RWPE2 (cell line): ENCODE data around the gene ZMYND11.

Source experiments
- ATAC-seq: fragments of 200-7000 bp; cut with Tn5 transposase; 3 replicates; pipeline ENCODE4 v1.9.1; 2021; ENCODE audit warnings: low read depth
- DNase-seq: peaks from one replicate; pipeline ENCODE4 v3.0.0-alpha.2; 2020; ENCODE audit warnings: low spot score
- H3K27ac ChIP-seq: fragments of 450-650 bp; 2 replicates; pipeline ENCODE4 v1.5.1; 2017; ENCODE audit warnings: mild to moderate bottlenecking; ENCODE audit not compliant: poor library complexity, severe bottlenecking
- H3K27me3 ChIP-seq: fragments of 250-450 bp; sonication (Bioruptor Pico); 2 replicates; pipeline ENCODE4 v1.5.1; 2021; ENCODE audit warnings: mild to moderate bottlenecking, moderate library complexity; ENCODE audit not compliant: insufficient read depth, poor library complexity, severe bottlenecking
- H3K36me3 ChIP-seq: fragments of 250-450 bp; sonication (Bioruptor Pico); 2 replicates; pipeline ENCODE4 v1.5.1; 2020; ENCODE audit warnings: low read depth, mild to moderate bottlenecking, moderate library complexity
- H3K4me1 ChIP-seq: fragments of 250-450 bp; sonication (Bioruptor Pico); 2 replicates; pipeline ENCODE4 v1.5.1; 2021; ENCODE audit warnings: mild to moderate bottlenecking, moderate library complexity; ENCODE audit not compliant: insufficient read depth, poor library complexity, severe bottlenecking
- H3K4me3 ChIP-seq: fragments of 250-450 bp; sonication (Bioruptor Pico); 2 replicates; pipeline ENCODE4 v1.5.1; 2021; ENCODE audit warnings: mild to moderate bottlenecking, moderate library complexity; ENCODE audit not compliant: severe bottlenecking
- H3K9me3 ChIP-seq: fragments of 250-450 bp; sonication (Bioruptor Pico); 2 replicates; pipeline ENCODE4 v1.5.1; 2021; ENCODE audit warnings: mild to moderate bottlenecking, moderate library complexity; ENCODE audit not compliant: severe bottlenecking
- TF ChIP-seq, protein P1 (sequence below): fragments of 450-650 bp; IDR thresholded peaks from one replicate; pipeline ENCODE4 v1.5.1; 2017; ENCODE audit warnings: mild to moderate bottlenecking, moderate library complexity; ENCODE audit not compliant: poor library complexity, severe bottlenecking

The ZMYND11 gene

GRCh38 chr10:95356-96115, 39.7 kb upstream of the ZMYND11 start:
- ATAC-seq = no peak
- Histone ChIP-seq H3K4me1 (peaks cover 12% of the 10 kb centered on the region), H3K9me3 (peaks cover 4% of the 10 kb centered on the region), H3K27ac (no peak overlapping the region), H3K36me3 (no peaks in the 10 kb centered on the region), H3K27me3 (no peaks in the 10 kb centered on the region), H3K4me3 (no peak overlapping the region)
- no peak for DNase-seq
- TF ChIP-seq, protein P1, sequence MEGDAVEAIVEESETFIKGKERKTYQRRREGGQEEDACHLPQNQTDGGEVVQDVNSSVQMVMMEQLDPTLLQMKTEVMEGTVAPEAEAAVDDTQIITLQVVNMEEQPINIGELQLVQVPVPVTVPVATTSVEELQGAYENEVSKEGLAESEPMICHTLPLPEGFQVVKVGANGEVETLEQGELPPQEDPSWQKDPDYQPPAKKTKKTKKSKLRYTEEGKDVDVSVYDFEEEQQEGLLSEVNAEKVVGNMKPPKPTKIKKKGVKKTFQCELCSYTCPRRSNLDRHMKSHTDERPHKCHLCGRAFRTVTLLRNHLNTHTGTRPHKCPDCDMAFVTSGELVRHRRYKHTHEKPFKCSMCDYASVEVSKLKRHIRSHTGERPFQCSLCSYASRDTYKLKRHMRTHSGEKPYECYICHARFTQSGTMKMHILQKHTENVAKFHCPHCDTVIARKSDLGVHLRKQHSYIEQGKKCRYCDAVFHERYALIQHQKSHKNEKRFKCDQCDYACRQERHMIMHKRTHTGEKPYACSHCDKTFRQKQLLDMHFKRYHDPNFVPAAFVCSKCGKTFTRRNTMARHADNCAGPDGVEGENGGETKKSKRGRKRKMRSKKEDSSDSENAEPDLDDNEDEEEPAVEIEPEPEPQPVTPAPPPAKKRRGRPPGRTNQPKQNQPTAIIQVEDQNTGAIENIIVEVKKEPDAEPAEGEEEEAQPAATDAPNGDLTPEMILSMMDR = no peak

GRCh38 chr10:96466-96865, 38.8 kb upstream of the ZMYND11 start:
- no peak for ATAC-seq
- H3K36me3 ChIP-seq = no peaks in the 10 kb centered on the region

GRCh38 chr10:104416-104815, 30.8 kb upstream of the ZMYND11 start:
- Histone ChIP-seq H3K4me3 (no peak overlapping the region), H3K9me3 (no peaks in the 10 kb centered on the region), H3K4me1 (no peaks in the 10 kb centered on the region), H3K36me3 (no peaks in the 10 kb centered on the region), H3K27me3 (no peaks in the 10 kb centered on the region), H3K27ac (no peak overlapping the region)
- TF ChIP-seq, protein P1 = no peak
- ATAC-seq (no peak), DNase-seq (no peak)

More at GRCh38 chr10:96466-96865, 38.8 kb upstream of the ZMYND11 start:
- DNase-seq = no peak
- Histone ChIP-seq H3K27me3 (no peaks in the 10 kb centered on the region), H3K4me3 (no peak overlapping the region), H3K27ac (no peak overlapping the region), H3K4me1 (peaks cover 12% of the 10 kb centered on the region), H3K9me3 (peaks cover 4% of the 10 kb centered on the region)
- TF ChIP-seq, protein P1 = no peak

DNA sequence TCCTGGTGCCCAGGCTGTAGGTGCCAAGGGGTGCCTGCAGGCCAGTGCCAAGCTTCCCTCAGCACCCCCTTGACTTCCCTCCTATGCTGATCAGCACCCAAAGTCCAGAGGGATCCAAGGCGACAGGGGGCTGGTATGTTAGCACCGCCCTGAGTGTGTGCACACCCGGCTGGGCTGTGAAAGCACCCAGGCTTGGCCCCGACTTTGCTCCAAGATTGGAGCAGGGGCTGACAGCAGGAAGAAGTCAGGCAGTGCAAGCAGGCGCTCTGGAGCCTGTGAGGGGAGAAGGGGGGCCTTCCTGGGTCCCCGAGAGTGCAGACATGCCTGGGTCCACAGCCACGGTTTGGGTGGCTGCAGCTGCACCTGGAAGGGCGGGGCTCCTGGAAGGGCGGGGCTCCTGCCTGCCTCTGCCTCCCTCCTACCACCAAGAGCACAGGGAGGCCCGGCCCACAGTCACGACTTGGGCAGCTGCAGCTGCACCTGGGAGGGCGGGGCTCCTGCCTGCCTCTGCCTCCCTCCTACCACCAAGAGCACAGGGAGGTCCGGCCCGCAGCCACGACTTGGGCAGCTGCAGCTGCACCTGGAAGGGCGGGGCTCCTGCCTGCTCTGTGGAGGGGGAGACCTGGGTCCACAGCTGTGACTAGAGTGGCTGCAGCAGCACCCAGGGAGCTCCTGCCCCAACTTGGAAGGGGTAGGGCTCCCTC, 30.2 kb upstream of the ZMYND11 start:
- Histone ChIP-seq H3K4me1 (no peaks in the 10 kb centered on the region), H3K4me3 (no peak overlapping the region)

More for the DNA sequence above, 30.2 kb upstream of the ZMYND11 start:
- H3K27me3 ChIP-seq = no peaks in the 10 kb centered on the region
- DNase-seq = no peak
- no peak for ATAC-seq
- no peaks in the 10 kb centered on the region for H3K9me3 ChIP-seq
- no peak overlapping the region for H3K27ac ChIP-seq
- TF ChIP-seq, protein P1 = no peak
- no peaks in the 10 kb centered on the region for H3K36me3 ChIP-seq
